ENCODE results near the gene GLYATL3. TPM values are rescaled to one million over a fixed set of nuclear protein-coding genes. Genes with fewer than 3 reads are reported as not detected.

GLYATL3 gene
- total RNA-seq, result not detected in 2 replicates

GRCh38 chr6:49499623-49500022, at the start of gene GLYATL3:
TSS of gene GLYATL3 (plus strand) at chr6:49499923. CDS start at chr6:49511991, 12,068 bp downstream.

GRCh38 chr6:49462927-49463611, 36.7 kb upstream of the GLYATL3 start, which contains the start of the genes CENPQ and MMUT:
TSS of gene CENPQ (plus strand) at chr6:49463370. CDS start at chr6:49470177, 6,807 bp downstream.
TSS of gene MMUT (minus strand) at chr6:49463253. CDS start at chr6:49459466, 3,787 bp downstream.

GRCh38 chr6:49550492-49551077, 50.9 kb downstream of the GLYATL3 start, which contains the start of gene C6orf141:
TSS of gene C6orf141 (plus strand) at chr6:49550668. CDS start at chr6:49550793, 125 bp downstream.

Other genes with a start within 250 kb of the GLYATL3 start
- gene MMUT, start 36.7 kb upstream of the GLYATL3 start, total RNA-seq, result 13.8 and 14.7 TPM in 2 replicates
- gene CENPQ, start 36.6 kb upstream of the GLYATL3 start, total RNA-seq, result 1.8 and 3.2 TPM in 2 replicates
- 56.2 and 79.6 TPM in 2 replicates for gene C6orf141, start 50.7 kb downstream of the GLYATL3 start, total RNA-seq
- 0.09 and 0.11 TPM in 2 replicates for gene RHAG, start 136.9 kb downstream of the GLYATL3 start, total RNA-seq
- not detected in 2 replicates for gene CRISP2, start 213.6 kb downstream of the GLYATL3 start, total RNA-seq
- not detected in 2 replicates for gene CRISP3, start 244.5 kb downstream of the GLYATL3 start, total RNA-seq

Data from dermis lymphatic vessel endothelial cell (primary cell).